ENCODE measurements around the gene GLRX5. TPM values are rescaled to one million over a fixed set of nuclear protein-coding genes. Genes with fewer than 3 reads are reported as not detected.

Gene GLRX5
- 67.1 and 73.1 TPM in 2 replicates for total RNA-seq (2014; rRNA removed; shearing (Covaris generic))

DNA sequence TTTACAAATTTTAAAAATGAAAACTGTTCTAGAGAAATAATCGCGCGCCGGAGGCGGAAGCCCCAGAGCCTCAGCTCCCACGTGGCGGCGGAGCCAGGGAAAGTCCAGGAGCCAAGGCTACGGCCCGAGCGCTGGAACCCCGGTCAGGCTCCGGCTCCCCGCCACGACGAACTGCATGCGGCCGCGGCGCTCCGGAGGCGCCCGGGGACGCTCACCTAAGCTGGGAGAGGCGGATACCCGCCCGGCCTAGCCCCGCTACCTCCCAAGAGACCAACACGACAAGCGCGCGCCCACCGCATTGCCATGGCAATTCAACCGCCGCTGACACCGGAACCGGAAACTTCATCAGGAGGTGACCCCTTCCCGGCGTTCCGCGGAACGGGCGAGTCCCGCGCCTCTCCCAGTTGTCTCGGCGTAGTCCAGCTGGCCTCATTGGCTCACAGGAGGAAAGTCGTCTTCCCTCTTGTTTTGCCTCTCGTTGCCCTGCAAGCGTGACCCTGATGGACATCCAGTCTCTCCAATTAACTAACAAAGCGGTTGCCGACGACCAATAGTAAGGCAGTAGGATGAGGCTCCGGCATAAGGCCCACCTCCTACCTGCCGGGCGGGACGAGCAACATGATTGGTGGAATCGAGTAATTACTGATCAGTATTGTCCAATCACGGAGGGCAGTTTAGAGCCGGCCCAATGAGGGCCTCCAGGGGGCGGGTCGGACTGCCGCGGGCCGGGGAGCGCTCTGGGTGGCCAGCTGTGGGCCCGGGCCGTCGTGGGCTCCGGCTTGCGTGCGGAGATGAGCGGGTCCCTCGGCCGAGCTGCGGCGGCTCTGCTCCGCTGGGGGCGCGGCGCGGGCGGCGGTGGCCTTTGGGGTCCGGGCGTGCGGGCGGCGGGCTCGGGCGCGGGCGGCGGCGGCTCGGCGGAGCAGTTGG, at the start of gene GLRX5:
Gene GLRX5 (plus strand): TSS at position 752 of the 927 bp plus-strand sequence. CDS start 40 bp downstream, at position 792.
- H3K36me3 ChIP-seq (replicated peaks; ENCODE audit: control insufficient read depth, insufficient read depth, low read length) = peaks cover 3% of the 10 kb centered on the region
- peak within 1 kb of the TSS; percentile 94 for H3K4me3 ChIP-seq (ENCODE audit: insufficient read depth, low read depth, low read length)
- H3K27me3 ChIP-seq (ENCODE audit: control insufficient read depth, insufficient read depth, low read length) = no peaks in the 10 kb centered on the region
- DNase-seq = peak; percentile 99

DNA sequence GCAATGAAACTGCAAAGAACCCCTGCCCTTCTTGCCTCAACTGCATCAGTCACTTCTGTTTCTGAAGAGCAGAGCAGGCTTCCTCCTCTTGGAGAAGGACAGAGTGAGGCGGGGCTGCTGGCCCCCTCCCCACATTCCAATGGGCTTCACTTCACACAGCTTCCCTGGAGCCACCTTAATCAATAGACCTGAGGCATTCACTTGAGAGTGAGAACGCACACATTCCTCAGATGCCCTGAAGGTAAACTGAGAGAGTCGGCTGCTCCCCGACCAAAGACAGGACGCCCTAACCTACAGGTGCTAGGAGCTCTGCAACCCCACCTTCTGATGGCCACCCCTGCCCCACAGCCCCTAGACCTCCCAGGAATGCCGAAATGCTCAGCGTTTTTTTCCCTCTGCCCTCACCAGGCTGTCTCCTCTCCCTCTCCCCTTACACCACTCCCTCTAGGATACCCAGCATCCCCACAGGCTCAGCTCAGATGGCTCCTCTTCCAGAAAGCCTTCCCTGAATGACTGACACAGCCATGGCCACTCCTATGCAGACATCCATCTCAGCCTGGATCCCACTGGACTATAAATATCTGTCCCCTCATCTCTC, 49.5 kb upstream of the GLRX5 start:
- no peak overlapping the region for H3K4me3 ChIP-seq (ENCODE audit: insufficient read depth, low read depth, low read length)
- no peaks in the 10 kb centered on the region for H3K27me3 ChIP-seq (ENCODE audit: control insufficient read depth, insufficient read depth, low read length)
- H3K36me3 ChIP-seq (replicated peaks; ENCODE audit: control insufficient read depth, insufficient read depth, low read length) = no peaks in the 10 kb centered on the region
- DNase-seq = peak; percentile 75

DNA sequence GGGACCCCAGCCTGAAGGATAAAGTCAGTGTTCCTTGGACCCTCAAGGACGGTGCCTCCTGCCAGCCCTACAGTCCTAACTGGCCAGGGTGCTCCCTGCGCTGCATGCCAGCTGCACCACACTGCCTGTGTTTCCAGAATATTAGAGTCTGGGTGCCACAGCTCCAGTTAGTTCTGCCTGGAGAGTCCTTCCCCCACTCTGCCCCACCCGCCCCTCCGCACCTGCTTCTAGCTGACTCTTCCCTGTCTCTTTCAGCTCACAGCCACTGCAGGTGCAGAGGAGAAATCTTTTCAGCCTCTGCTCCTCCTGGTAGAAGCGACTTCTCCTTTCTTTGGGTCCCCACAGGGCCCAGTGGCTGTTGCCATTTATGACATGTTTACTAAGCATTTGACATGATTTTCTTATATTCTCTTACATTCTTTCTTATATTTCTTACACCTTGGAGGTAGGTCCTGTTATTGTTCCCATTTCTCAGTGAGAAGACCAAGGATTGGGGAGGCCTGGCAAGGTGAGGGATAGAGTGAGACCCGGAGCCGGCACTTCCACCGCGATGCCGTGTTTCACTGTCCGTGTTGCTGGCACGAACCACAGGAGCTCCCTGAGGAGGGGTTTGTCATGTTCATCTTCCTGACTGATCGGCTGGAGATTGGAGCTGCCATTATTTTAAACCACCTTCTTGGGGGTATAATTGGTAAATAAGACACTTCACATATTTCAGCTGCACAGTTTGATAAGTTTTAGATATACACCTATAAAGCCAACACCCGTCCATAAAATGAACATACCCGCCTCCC, 47.8 kb upstream of the GLRX5 start:
- no peak overlapping the region for H3K4me3 ChIP-seq (ENCODE audit: insufficient read depth, low read depth, low read length)
- H3K27me3 ChIP-seq (ENCODE audit: control insufficient read depth, insufficient read depth, low read length) = no peaks in the 10 kb centered on the region
- no peaks in the 10 kb centered on the region for H3K36me3 ChIP-seq (replicated peaks; ENCODE audit: control insufficient read depth, insufficient read depth, low read length)
- DNase-seq = no peak

DNA sequence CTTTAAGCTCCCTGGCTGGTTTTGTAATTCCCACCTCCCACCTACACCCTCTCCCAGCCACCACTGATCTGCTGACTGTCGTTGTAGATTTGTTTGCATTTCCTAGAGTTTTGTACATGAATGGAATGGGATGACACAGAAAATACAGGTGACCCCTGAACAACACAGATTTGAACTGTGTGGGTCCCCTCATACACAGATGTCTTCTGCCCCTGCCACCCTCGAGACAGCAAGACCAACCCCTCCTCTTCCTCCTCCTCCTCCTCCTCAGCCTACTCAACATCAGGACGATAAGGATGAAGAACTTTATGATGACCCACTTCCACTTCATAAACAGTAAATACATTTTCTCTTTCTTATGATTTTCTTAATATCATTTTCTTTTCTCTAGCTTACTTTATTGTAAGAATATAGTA, 47.2 kb upstream of the GLRX5 start:
- no peak for DNase-seq
- Histone ChIP-seq H3K4me3 (ENCODE audit: insufficient read depth, low read depth, low read length) (no peak overlapping the region), H3K27me3 (ENCODE audit: control insufficient read depth, insufficient read depth, low read length) (no peaks in the 10 kb centered on the region), H3K36me3 (replicated peaks; ENCODE audit: control insufficient read depth, insufficient read depth, low read length) (no peaks in the 10 kb centered on the region)

DNA sequence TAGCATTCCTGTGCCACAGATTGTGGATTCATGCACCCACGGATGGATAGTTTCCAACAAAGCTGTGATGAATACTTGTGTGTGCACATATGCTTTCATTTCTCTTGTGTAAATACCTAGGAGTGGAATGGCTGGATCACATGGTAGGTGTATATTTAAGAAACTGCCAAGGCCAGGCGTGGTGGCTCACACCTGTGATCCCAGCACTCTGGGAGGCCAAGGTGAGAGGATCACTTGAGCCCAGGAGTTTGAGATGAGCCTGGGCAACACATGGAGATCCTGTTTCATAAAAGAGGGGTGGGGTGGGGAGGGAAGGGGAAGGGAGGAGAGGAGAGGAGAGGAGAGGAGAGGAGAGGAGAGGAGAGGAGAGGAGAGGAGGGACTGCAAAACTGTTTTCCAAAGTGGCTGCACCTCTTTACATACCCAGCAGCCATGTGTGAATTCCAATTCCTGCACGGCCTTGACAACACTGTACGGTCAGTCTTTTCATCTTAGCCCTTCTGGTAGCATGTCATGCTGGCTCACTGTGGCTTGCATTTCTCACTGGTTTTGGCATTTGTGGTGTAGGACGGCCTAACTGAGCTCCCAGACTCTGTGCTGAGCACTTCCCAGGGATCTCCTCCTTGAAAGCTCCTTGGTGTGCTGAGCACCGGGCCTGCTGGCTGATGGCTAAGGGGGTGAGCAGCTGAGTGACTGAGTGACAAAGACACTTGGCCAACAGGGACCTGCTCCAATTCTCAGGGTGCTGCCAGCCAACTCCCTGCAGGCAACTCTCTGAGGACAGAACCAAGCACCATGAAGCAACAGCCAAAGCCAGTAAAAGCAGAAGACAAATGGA, 46.3 kb upstream of the GLRX5 start:
- Histone ChIP-seq H3K27me3 (ENCODE audit: control insufficient read depth, insufficient read depth, low read length) (no peaks in the 10 kb centered on the region), H3K4me3 (ENCODE audit: insufficient read depth, low read depth, low read length) (no peak overlapping the region), H3K36me3 (replicated peaks; ENCODE audit: control insufficient read depth, insufficient read depth, low read length) (no peaks in the 10 kb centered on the region)
- no peak for DNase-seq

DNA sequence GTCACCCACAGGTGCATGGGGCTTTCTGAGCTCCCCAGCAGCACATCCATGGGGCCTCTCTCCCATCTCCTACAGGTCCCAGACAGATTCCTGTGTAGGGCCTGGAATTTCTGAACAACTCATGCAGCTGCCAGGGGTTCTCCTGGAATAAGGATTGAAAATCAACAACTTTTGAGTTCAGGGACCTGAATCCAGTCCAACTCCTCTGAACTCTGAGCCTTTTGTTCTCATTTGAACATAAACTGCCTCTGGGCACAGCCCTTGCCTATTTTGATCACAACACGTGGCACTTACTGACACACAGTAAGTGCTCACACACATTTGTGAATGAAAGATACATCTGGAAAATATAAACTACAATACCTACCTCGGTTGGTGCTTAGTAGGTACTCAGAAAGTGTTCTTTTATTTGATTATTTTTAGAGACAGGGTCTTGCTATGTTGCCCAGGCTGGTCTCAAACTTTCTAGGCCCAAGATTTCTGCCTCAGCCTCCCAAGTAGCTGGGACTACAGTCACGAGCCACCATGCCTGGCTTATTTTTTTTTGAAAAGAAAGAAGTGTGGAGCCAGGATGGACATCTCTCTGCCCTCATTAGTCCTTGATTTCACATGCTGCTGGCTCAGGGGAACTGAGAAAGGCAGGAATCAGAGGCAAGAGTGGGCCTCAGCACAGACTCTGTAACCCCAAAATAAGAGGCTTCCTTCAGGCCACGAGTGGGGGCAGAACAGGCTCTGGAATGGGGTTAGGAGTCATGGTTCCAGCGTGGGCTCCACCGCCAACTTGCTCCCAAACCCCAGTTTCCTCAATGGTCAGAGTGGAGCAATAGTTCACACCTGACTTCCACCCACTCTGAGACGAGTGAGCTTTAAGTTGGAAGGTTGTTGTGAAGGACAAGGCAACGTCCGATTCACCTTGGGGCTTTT, 45.4 kb upstream of the GLRX5 start:
- DNase-seq = no peak
- Histone ChIP-seq H3K4me3 (ENCODE audit: insufficient read depth, low read depth, low read length) (no peak overlapping the region), H3K36me3 (replicated peaks; ENCODE audit: control insufficient read depth, insufficient read depth, low read length) (no peaks in the 10 kb centered on the region), H3K27me3 (ENCODE audit: control insufficient read depth, insufficient read depth, low read length) (no peaks in the 10 kb centered on the region)

DNA sequence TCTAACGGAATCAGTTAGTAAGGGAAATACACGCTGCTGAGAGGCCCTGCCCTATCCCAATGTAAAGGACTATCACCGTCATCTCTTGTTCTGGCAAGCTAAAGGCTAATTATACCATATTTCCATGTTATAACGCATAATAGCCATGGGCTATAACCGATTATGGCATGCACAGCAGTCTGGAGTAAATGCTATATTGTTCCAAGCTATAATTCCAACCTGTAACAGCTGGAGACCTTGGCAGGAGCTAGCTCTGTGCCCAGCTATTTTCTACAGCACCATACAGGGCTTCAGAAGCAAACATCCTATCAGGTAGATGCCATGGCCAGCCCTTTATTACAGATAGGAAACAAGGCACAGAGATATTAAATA, 44.7 kb upstream of the GLRX5 start:
- no peak for DNase-seq
- H3K27me3 ChIP-seq (ENCODE audit: control insufficient read depth, insufficient read depth, low read length) = no peaks in the 10 kb centered on the region
- no peaks in the 10 kb centered on the region for H3K36me3 ChIP-seq (replicated peaks; ENCODE audit: control insufficient read depth, insufficient read depth, low read length)
- H3K4me3 ChIP-seq (ENCODE audit: insufficient read depth, low read depth, low read length) = no peak overlapping the region

DNA sequence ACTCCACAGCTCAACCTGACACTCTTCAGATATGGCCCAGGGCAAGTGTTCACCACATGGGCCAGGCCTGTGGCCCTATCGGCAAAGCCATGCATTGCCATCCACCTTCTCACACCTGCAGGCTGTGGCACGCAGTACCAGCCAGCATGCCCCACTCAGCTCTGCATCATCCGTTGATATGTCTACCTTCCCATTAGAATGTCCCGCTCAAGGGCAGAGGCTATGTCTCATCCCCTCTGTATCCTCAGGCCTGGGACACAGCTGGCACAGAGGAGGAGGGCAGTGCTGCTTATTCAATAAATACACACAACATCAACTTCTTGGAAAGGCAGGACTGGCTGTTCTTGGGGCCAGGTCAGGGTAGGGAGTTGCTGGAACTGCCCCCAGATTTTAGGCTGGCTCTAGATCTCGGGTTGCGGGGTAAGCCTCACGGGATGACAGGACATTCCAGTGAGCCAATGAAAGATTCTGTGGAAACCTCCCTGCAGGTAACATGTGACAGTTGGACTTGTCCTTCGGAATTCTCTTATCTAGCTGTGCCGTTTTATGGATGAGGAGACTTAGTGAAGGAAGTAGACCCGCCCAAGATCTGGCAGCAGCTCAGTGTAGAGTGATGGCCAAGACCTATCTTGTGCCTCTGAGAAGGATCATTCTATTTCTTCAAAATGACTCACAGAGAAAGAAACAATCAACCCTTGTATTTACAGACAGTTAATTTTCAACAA, 44.0 kb upstream of the GLRX5 start:
- Histone ChIP-seq H3K27me3 (ENCODE audit: control insufficient read depth, insufficient read depth, low read length) (no peaks in the 10 kb centered on the region), H3K36me3 (replicated peaks; ENCODE audit: control insufficient read depth, insufficient read depth, low read length) (no peaks in the 10 kb centered on the region), H3K4me3 (ENCODE audit: insufficient read depth, low read depth, low read length) (no peak overlapping the region)
- no peak for DNase-seq

DNA sequence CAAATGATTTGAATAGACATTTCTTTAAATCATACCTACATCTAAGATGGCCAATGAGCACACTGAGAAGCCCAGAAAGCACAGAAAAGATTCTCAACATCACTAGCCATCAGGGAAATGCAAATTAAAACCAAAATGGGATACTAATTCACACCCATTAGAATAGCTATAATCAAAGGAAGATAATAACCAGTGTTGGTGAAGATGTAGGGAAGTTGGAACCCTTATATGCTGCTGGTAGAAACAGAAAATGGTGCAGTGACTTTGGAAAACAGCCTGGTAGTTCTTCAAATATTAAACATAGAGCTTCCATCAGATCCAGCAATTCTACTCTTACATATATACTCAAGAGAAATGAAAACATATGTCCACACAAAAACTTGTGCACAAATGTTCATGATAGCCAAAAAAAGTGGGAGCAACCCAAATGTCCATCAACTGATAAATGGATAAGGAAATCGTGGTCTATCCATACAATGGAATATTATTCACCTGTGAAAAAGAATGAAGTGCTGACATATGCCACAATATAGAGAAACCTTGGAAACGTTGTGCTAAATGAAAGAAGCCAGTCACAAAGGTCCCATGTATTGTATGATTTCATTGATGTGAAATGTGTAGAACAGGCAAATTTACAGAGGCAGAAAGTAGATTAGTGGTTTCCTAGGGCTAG, 42.8 kb upstream of the GLRX5 start:
- DNase-seq = no peak
- no peak overlapping the region for H3K4me3 ChIP-seq (ENCODE audit: insufficient read depth, low read depth, low read length)
- no peaks in the 10 kb centered on the region for H3K27me3 ChIP-seq (ENCODE audit: control insufficient read depth, insufficient read depth, low read length)
- H3K36me3 ChIP-seq (replicated peaks; ENCODE audit: control insufficient read depth, insufficient read depth, low read length) = no peaks in the 10 kb centered on the region

DNA sequence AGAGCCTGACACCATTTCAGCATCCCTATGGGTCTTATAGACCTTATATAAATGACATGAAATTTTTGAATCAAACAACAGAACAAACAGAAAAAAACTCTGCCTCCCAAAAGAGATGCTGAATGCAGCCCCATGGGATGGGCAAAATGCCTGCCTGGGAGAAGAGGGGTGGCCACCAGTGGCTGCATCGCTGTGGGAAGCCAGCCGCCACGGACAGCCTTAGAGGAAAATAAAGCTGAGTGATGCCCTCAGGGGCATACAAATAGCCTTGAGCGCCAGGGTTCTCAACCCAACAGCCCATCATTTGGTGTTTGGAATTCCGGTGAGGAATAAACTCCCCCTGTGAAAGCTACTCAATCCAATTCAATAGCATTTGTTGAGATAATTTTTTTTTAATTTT, 41.3 kb upstream of the GLRX5 start:
- no peak overlapping the region for H3K4me3 ChIP-seq (ENCODE audit: insufficient read depth, low read depth, low read length)
- DNase-seq = no peak

DNA sequence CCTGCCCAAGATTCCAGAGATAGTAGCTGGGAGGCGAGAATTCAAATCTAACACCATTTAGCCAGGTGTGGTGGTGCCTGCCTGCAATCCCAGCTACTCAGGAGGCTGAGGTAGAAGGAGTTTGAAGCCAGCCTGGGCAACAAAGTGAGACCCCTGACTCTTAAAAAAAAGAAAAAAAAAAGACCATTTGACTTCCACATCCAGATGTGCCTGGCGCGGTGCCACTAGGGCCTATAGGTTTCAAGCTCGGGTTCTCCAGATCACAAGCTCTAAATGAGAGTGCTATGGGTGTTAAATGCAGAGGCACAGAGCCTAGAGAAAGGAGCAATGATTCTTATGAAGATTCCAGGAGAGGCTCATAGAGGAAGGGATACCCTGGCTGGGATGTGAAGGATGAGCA, 40.9 kb upstream of the GLRX5 start:
- no peaks in the 10 kb centered on the region for H3K27me3 ChIP-seq (ENCODE audit: control insufficient read depth, insufficient read depth, low read length)
- no peaks in the 10 kb centered on the region for H3K36me3 ChIP-seq (replicated peaks; ENCODE audit: control insufficient read depth, insufficient read depth, low read length)
- H3K4me3 ChIP-seq (ENCODE audit: insufficient read depth, low read depth, low read length) = no peak overlapping the region
- DNase-seq = no peak

More for the DNA sequence above, 41.3 kb upstream of the GLRX5 start:
- H3K27me3 ChIP-seq (ENCODE audit: control insufficient read depth, insufficient read depth, low read length) = no peaks in the 10 kb centered on the region
- no peaks in the 10 kb centered on the region for H3K36me3 ChIP-seq (replicated peaks; ENCODE audit: control insufficient read depth, insufficient read depth, low read length)

DNA sequence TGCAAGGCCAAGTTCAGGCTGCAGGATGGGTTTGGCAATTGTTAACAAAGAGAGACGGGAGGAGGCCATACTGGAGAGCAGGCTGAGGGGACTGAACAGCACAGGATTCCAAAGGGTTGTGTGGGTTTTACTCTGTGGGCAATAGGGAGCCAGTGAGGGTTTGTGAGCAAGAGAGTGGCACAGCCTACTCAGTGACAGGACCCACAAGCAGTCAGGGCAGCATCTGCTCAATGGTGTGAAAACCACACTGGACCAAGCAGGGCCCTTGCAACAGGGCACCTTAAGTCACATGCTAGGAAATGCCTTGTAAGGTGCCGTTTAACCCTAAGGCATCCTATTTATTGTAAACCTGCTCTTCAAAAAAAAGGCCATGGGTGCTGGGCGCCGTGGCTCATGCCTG, 40.4 kb upstream of the GLRX5 start:
- DNase-seq = no peak
- H3K4me3 ChIP-seq (ENCODE audit: insufficient read depth, low read depth, low read length) = no peak overlapping the region
- no peaks in the 10 kb centered on the region for H3K36me3 ChIP-seq (replicated peaks; ENCODE audit: control insufficient read depth, insufficient read depth, low read length)
- no peaks in the 10 kb centered on the region for H3K27me3 ChIP-seq (ENCODE audit: control insufficient read depth, insufficient read depth, low read length)
